Neural cell (in vitro differentiated cells): Measurements from ENCODE around the gene RBM48.

Experiments
- EZH2 ChIP-seq: fragments of 200-600, 300-800 bp; shearing (Covaris generic), sonication (generic); IDR thresholded peaks from 2 replicates; pipeline ENCODE4 v1.6.1; 2014; ENCODE audit warnings: antibody characterized with exemption, low read length, borderline replicate concordance, mild to moderate bottlenecking; ENCODE audit not compliant: insufficient read depth, poor library complexity, severe bottlenecking
- SMC3 ChIP-seq: fragments of 450-650 bp; conservative IDR thresholded peaks from 2 replicates; pipeline ENCODE4 v1.6.1; 2014; ENCODE audit warnings: antibody characterized with exemption, mild to moderate bottlenecking, moderate library complexity; ENCODE audit not compliant: poor library complexity

GRCh38 chr7:92523110-92523509, 5.5 kb upstream of the RBM48 start:
- TF ChIP-seq SMC3: no peak
- no peak for TF ChIP-seq EZH2
